Cardiac muscle cell (in vitro differentiated cells and primary cell): ENCODE measurements around the gene CYS1. TPM values are rescaled to one million over a fixed set of nuclear protein-coding genes. Genes with fewer than 3 reads are reported as not detected.
A peak's percentile ranks its signal among the peaks of the same experiment; 100 is the strongest.
"Not testable (repeated sequence)": the region's sequence is repeated elsewhere in the genome, so short reads cannot be mapped to it uniquely, and the experiment has no call there.

Source experiments
- DNase-seq, 2 donors: peaks; one replicate each; pipeline versions ENCODE4 v3.0.0 to v3.0.0-alpha.2; 2010 to 2017; ENCODE audit warnings: low read depth in 1 of 2, low spot score in 1 of 2
- H3K27ac ChIP-seq: fragments of 200-600 bp; sonication (generic); 2 replicates; pipeline ENCODE4 v1.5.1; 2016
- H3K27me3 ChIP-seq: fragments of 200-600 bp; sonication (generic); 2 replicates; pipeline ENCODE4 v1.6.0; 2016; ENCODE audit warnings: control low read depth
- H3K36me3 ChIP-seq: fragments of 200-600 bp; sonication (generic); 2 replicates; pipeline ENCODE4 v1.5.1; 2016; ENCODE audit warnings: control low read depth
- H3K4me1 ChIP-seq: fragments of 200-600 bp; sonication (generic); 2 replicates; pipeline ENCODE4 v1.8.1; 2017; ENCODE audit warnings: low read depth, mild to moderate bottlenecking, mixed run types
- H3K4me3 ChIP-seq: fragments of 200-600 bp; sonication (generic); 2 replicates; pipeline ENCODE4 v1.5.1; 2016; ENCODE audit warnings: mild to moderate bottlenecking
- H3K9me3 ChIP-seq: fragments of 200-600 bp; sonication (generic); 2 replicates; pipeline ENCODE4 v1.5.1; 2017; ENCODE audit warnings: low read depth, mild to moderate bottlenecking, control low read depth
- CTCF ChIP-seq: IDR thresholded peaks from 2 replicates; pipeline ENCODE4 v1.5.1; 2012; ENCODE audit warnings: low read depth, mild to moderate bottlenecking, low read length
- polyA plus RNA-seq: library from polyadenylated mRNA; unstranded; fragments of >200 nt; fragmentation: Nextera tagmentation; extraction: Ambion mirVana; gene quantifications from 2 replicates; pipeline ENCODE4 v1.2.1, GENCODE V29; 2016
- total RNA-seq: library from RNA; depleted of rRNA; stranded (reverse); fragments of >200 nt; gene quantifications from 2 replicates; pipeline ENCODE4 v1.2.3, GENCODE V29; 2016

The CYS1 gene
- total and polyA plus RNA-seq, 2 experiments from 2014 or later: 0.89 to 1.1 TPM

DNA sequence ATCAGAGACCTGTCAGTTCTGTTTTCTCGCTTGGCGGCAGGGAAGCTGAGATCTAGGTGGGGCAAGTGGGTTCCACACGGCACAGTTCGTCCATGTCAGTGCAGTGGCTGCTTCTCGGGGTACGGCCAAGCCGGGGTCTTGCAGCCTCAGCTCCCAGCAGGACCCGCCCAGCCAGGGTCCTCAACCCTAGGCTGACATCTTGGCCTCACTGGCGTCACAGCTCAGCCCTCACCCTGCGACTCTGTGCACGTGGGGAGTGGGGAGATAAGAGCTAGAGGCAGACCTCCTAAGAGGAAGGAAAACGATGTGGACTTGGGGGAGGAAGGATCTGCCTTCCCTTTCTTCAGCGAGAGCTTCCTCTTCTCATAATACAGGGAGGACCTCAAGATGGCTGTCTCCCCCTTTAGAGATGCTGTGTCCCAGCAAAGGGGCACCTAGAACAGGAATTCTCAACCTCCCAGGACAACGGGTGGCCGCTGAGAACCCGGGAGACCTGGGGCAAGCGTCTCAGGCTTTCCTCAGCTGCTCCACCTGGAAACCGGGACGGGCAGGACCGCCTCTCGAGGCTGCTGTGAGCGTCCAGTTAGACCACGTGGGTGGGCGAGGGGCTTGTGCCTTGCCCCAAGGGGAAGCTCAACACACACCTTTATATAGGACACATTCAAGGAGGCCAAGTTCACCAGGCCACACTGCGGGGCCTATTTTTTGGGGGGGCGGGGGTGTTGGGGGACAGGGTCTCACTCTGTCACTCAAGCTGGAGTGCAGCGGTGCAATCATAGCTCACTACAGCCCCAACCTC, 60.4 kb downstream of the CYS1 start:
- no peaks in the 10 kb centered on the region for H3K4me1 ChIP-seq

GRCh38 chr2:10019174-10019573, 61.0 kb downstream of the CYS1 start:
- no peak for TF ChIP-seq CTCF
- H3K4me1 ChIP-seq: no peaks in the 10 kb centered on the region
- no peak overlapping the region for H3K4me3 ChIP-seq
- H3K27me3 ChIP-seq: no peaks in the 10 kb centered on the region
- H3K36me3 ChIP-seq: no peaks in the 10 kb centered on the region
- H3K9me3 ChIP-seq: no peaks in the 10 kb centered on the region
- no peak overlapping the region for H3K27ac ChIP-seq
- DNase-seq: peak in 1 of 2 donors; percentile 16

More for the DNA sequence above, 60.4 kb downstream of the CYS1 start:
- no peaks in the 10 kb centered on the region for H3K36me3 ChIP-seq
- H3K4me3 ChIP-seq: no peak overlapping the region
- no peak overlapping the region for H3K27ac ChIP-seq
- no peak for DNase-seq
- H3K27me3 ChIP-seq: no peaks in the 10 kb centered on the region
- no peaks in the 10 kb centered on the region for H3K9me3 ChIP-seq
- no peak for TF ChIP-seq CTCF

- Histone ChIP-seq H3K4me3 (no peak overlapping the region), H3K36me3 (no peaks in the 10 kb centered on the region), H3K27me3 (no peaks in the 10 kb centered on the region), H3K27ac (no peak overlapping the region), H3K4me1 (no peaks in the 10 kb centered on the region), H3K9me3 (no peaks in the 10 kb centered on the region)
- no peak for DNase-seq
- no peak for TF ChIP-seq CTCF
These were observed 62.8 kb downstream of the CYS1 start for GRCh38 chr2:10017313-10017941.

- no peaks in the 10 kb centered on the region for H3K36me3 ChIP-seq
- no peaks in the 10 kb centered on the region for H3K27me3 ChIP-seq
- H3K9me3 ChIP-seq: no peaks in the 10 kb centered on the region
- H3K27ac ChIP-seq: no peak overlapping the region
- no peaks in the 10 kb centered on the region for H3K4me1 ChIP-seq
- no peak overlapping the region for H3K4me3 ChIP-seq
- DNase-seq: no peak
- no peak for TF ChIP-seq CTCF
These were observed 63.4 kb downstream of the CYS1 start for GRCh38 chr2:10016802-10017258.

DNA sequence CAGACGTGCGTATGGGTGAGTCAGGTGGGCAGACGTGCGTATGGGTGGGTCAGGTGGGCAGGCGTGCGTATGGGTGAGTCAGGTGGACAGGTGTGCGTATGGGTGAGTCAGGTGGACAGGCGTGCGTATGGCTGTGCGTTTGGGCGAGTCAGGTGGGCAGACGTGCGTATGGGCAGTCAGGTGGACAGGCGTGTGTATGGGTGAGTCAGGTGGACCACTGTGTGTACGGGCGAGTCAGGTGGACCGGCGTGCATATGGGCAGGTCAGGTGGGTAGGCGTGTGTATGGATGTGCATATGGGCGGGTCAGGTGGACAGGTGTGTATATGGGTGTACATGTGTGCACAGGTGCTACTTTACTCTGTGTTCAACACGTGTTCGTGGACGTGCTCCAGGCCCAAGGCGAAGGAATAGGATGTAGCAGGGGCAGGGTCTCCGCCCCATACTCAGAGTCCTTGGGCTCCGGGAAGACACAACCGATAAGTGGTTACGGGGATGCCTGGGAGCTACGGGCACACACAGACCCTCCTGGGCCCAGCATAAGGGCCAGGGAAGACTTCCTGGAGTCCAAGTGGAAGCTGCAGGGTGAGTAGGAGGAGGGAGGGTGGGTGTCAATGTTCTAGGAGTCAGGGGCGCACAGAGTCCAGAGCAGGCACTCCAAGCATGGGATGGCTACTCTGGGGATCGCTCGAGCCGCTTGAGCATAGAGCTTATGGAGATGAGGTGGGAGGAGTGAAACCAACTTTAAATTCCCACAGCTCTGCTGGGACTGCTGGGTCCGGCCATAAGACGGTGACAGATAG, 64.0 kb downstream of the CYS1 start:
- TF ChIP-seq CTCF: no peak

GRCh38 chr2:10015376-10015989, 64.7 kb downstream of the CYS1 start:
- H3K9me3 ChIP-seq, DNase-seq, H3K4me3 ChIP-seq, H3K4me1 ChIP-seq, H3K36me3 ChIP-seq, H3K27me3 ChIP-seq, H3K27ac ChIP-seq: not testable (repeated sequence)

More for the DNA sequence above, 64.0 kb downstream of the CYS1 start:
- no peak overlapping the region for H3K4me3 ChIP-seq
- no peaks in the 10 kb centered on the region for H3K9me3 ChIP-seq
- no peaks in the 10 kb centered on the region for H3K4me1 ChIP-seq
- no peaks in the 10 kb centered on the region for H3K27me3 ChIP-seq
- no peaks in the 10 kb centered on the region for H3K36me3 ChIP-seq
- H3K27ac ChIP-seq: no peak overlapping the region
- DNase-seq: no peak
